ENCODE data around the gene B4GAT1. TPM values are rescaled to one million over a fixed set of nuclear protein-coding genes. Genes with fewer than 3 reads are reported as not detected.

The B4GAT1 gene
- total and polyA plus RNA-seq, 2 of the 13 experiments (the other 11 are each of a cell fraction or from before 2014, with no cell fraction given): 40.4 to 109 TPM

DNA sequence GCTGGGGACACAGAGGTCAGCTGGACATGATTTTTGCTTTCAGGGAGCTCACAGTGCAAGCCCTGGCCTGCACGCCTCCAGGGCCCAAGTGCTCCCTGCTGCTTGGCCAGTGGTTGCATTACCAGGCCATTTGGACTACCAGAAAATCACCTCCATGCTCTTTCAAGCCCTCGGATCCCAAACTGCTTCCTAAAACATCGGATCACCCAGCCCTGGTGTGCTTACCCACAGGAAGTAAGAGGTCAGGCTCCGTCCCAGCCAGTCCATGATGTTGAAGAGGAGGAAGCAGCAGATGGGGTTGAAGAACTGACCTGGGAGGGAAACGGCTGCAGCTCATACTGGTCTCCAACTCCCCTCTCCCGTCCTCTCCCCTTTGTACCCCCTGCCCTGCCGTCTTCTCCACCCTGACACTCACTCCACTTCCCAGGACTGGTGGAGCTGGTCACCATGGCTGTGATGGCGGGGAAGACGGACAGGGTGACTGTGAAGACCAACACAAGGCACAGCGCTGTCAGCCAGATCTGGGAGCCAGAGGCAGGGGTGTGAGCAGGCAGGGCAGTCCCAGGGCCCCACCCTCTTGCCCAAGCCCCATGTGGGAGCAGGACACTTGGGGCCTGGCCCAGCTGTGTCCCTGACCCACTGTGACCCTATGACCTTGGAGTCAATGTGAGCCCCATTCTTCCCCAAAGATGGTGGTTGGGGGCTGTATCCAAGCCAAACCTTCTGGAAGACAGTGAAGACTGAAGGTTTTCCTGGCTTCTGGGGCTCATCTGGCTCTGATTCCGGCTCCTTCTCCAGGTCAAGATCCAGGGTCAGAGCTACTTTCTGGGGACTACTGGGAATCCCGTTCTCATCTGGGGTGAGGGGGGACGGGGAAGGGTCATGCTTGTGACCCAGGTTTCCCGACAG, 18.5 kb upstream of the B4GAT1 start (continued):
- TF ChIP-seq MEIS1 (CRISPR knock-in tag; IDR thresholded peaks at IDR 0.05; ENCODE audit: borderline replicate concordance) (no peak), KLF15 (CRISPR knock-in tag; IDR thresholded peaks at IDR 0.05; ENCODE audit: borderline replicate concordance) (no peak), SMC3 (IDR thresholded peaks at IDR 0.05; ENCODE audit: low read length) (no peak), EHMT2 (IDR thresholded peaks at IDR 0.05; ENCODE audit: borderline replicate concordance, low read depth, low read length) (no peak), CREB1 (IDR thresholded peaks at IDR 0.05) (no peak), CREB1 (CRISPR knock-in tag; IDR thresholded peaks at IDR 0.05) (no peak)
- TF ChIP-seq, protein P1, sequence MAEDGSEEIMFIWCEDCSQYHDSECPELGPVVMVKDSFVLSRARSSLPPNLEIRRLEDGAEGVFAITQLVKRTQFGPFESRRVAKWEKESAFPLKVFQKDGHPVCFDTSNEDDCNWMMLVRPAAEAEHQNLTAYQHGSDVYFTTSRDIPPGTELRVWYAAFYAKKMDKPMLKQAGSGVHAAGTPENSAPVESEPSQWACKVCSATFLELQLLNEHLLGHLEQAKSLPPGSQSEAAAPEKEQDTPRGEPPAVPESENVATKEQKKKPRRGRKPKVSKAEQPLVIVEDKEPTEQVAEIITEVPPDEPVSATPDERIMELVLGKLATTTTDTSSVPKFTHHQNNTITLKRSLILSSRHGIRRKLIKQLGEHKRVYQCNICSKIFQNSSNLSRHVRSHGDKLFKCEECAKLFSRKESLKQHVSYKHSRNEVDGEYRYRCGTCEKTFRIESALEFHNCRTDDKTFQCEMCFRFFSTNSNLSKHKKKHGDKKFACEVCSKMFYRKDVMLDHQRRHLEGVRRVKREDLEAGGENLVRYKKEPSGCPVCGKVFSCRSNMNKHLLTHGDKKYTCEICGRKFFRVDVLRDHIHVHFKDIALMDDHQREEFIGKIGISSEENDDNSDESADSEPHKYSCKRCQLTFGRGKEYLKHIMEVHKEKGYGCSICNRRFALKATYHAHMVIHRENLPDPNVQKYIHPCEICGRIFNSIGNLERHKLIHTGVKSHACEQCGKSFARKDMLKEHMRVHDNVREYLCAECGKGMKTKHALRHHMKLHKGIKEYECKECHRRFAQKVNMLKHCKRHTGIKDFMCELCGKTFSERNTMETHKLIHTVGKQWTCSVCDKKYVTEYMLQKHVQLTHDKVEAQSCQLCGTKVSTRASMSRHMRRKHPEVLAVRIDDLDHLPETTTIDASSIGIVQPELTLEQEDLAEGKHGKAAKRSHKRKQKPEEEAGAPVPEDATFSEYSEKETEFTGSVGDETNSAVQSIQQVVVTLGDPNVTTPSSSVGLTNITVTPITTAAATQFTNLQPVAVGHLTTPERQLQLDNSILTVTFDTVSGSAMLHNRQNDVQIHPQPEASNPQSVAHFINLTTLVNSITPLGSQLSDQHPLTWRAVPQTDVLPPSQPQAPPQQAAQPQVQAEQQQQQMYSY (CRISPR knock-in tag; IDR thresholded peaks at IDR 0.05): no peak
- TF ChIP-seq, protein P2, sequence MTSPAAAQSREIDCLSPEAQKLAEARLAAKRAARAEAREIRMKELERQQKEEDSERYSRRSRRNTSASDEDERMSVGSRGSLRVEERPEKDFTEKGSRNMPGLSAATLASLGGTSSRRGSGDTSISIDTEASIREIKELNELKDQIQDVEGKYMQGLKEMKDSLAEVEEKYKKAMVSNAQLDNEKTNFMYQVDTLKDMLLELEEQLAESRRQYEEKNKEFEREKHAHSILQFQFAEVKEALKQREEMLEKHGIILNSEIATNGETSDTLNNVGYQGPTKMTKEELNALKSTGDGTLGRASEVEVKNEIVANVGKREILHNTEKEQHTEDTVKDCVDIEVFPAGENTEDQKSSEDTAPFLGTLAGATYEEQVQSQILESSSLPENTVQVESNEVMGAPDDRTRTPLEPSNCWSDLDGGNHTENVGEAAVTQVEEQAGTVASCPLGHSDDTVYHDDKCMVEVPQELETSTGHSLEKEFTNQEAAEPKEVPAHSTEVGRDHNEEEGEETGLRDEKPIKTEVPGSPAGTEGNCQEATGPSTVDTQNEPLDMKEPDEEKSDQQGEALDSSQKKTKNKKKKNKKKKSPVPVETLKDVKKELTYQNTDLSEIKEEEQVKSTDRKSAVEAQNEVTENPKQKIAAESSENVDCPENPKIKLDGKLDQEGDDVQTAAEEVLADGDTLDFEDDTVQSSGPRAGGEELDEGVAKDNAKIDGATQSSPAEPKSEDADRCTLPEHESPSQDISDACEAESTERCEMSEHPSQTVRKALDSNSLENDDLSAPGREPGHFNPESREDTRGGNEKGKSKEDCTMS (CRISPR knock-in tag; conservative IDR thresholded peaks at IDR 0.05): no peak
